8988T (cell line): ENCODE results near the gene CPXM2.

Source experiments
- DNase-seq: peaks from one replicate; pipeline ENCODE4 v3.0.0; 2011

The CPXM2 gene

GRCh38 chr10:123868038-123869019, 23.3 kb downstream of the CPXM2 start:
- DNase-seq, result no peak

- no peak for DNase-seq
These were observed 25.7 kb downstream of the CPXM2 start for GRCh38 chr10:123865880-123866279.

GRCh38 chr10:123865350-123865749, 26.3 kb downstream of the CPXM2 start:
- no peak for DNase-seq

- DNase-seq, result no peak
These were observed 26.7 kb downstream of the CPXM2 start for GRCh38 chr10:123864923-123865322.

GRCh38 chr10:123863721-123864482, 27.7 kb downstream of the CPXM2 start:
- DNase-seq, result no peak

- no peak for DNase-seq
These were observed 28.4 kb downstream of the CPXM2 start for GRCh38 chr10:123863183-123863575.

- DNase-seq, result no peak
These were observed 29.0 kb downstream of the CPXM2 start for GRCh38 chr10:123862421-123863182.

GRCh38 chr10:123860856-123861255, 30.8 kb downstream of the CPXM2 start:
- DNase-seq, result no peak

- DNase-seq, result no peak
These were observed 31.4 kb downstream of the CPXM2 start for GRCh38 chr10:123860209-123860608.

- DNase-seq, result no peak
These were observed 32.0 kb downstream of the CPXM2 start for GRCh38 chr10:123859653-123860050.

GRCh38 chr10:123858907-123859652, 32.5 kb downstream of the CPXM2 start:
- no peak for DNase-seq

GRCh38 chr10:123858077-123858681, 33.4 kb downstream of the CPXM2 start:
- DNase-seq, result no peak

- DNase-seq, result no peak
These were observed 34.0 kb downstream of the CPXM2 start for GRCh38 chr10:123857616-123858015.

- no peak for DNase-seq
These were observed 36.5 kb downstream of the CPXM2 start for GRCh38 chr10:123855008-123855684.

- DNase-seq, result no peak
These were observed 37.1 kb downstream of the CPXM2 start for GRCh38 chr10:123854498-123854897.

- no peak for DNase-seq
These were observed 37.6 kb downstream of the CPXM2 start for GRCh38 chr10:123854003-123854402.

- no peak for DNase-seq
These were observed 39.1 kb downstream of the CPXM2 start for GRCh38 chr10:123852411-123852951.

- no peak for DNase-seq
These were observed 42.8 kb downstream of the CPXM2 start for GRCh38 chr10:123848564-123849457.

GRCh38 chr10:123847686-123848432, 43.7 kb downstream of the CPXM2 start:
- DNase-seq, result no peak
